Stimulated activated CD4-positive, alpha-beta T cell treated with anti-CD3 and anti-CD28 coated beads, Interleukin-4, amount 100 ng/mL, for 1 hour (primary cell): ENCODE results near the gene MED12L.
A peak's percentile ranks its signal among the peaks of the same experiment; 100 is the strongest.

Source experiments
- DNase-seq: peaks from one replicate; pipeline ENCODE4 v3.0.0-alpha.2; 2020

Gene MED12L

GRCh38 chr3:151191095-151191494 lies 105.6 kb downstream of the MED12L start:
- DNase-seq, result no peak

- no peak for DNase-seq
These were observed 107.1 kb downstream of the MED12L start for GRCh38 chr3:151192545-151192944.

- no peak for DNase-seq
These were observed 110.4 kb downstream of the MED12L start for GRCh38 chr3:151195826-151196225.

GRCh38 chr3:151196434-151196833 lies 111.0 kb downstream of the MED12L start:
- no peak for DNase-seq

GRCh38 chr3:151197228-151197627 lies 111.8 kb downstream of the MED12L start:
- DNase-seq, result no peak

GRCh38 chr3:151197981-151198767 lies 112.7 kb downstream of the MED12L start:
- DNase-seq, result no peak

- DNase-seq, result no peak
These were observed 113.4 kb downstream of the MED12L start for GRCh38 chr3:151198849-151199248.

- no peak for DNase-seq
These were observed 114.3 kb downstream of the MED12L start for GRCh38 chr3:151199554-151200438.

GRCh38 chr3:151200586-151200985 lies 115.1 kb downstream of the MED12L start:
- DNase-seq, result no peak

- DNase-seq, result no peak
These were observed 115.7 kb downstream of the MED12L start for GRCh38 chr3:151201051-151201730.

GRCh38 chr3:151203051-151203420 lies 117.6 kb downstream of the MED12L start, which contains the start of gene GPR171:
GPR171 (minus strand) TSS chr3:151203216; CDS start chr3:151199386, 3,830 bp downstream.
- DNase-seq, result peak; percentile 51

GRCh38 chr3:151204530-151205402 lies 119.3 kb downstream of the MED12L start:
- no peak for DNase-seq

- no peak for DNase-seq
These were observed 120.0 kb downstream of the MED12L start for GRCh38 chr3:151205482-151205881.

GRCh38 chr3:151206201-151206600 lies 120.7 kb downstream of the MED12L start:
- DNase-seq, result no peak

GRCh38 chr3:151209654-151210053 lies 124.2 kb downstream of the MED12L start:
- DNase-seq, result no peak

- DNase-seq, result no peak
These were observed 125.4 kb downstream of the MED12L start for GRCh38 chr3:151210676-151211381.

- no peak for DNase-seq
These were observed 127.7 kb downstream of the MED12L start for GRCh38 chr3:151213151-151213550.

- DNase-seq, result no peak
These were observed 128.4 kb downstream of the MED12L start for GRCh38 chr3:151213881-151214280.

GRCh38 chr3:151214459-151214858 lies 129.0 kb downstream of the MED12L start:
- no peak for DNase-seq

- DNase-seq, result no peak
These were observed 131.5 kb downstream of the MED12L start for GRCh38 chr3:151216641-151217607.
